H1 (cell line): ENCODE results near the gene PHLPP1. TPM values are rescaled to one million over a fixed set of nuclear protein-coding genes. Genes with fewer than 3 reads are reported as not detected.

Source experiments
- CTCF ChIA-PET: fragments of 300-600 bp; sonication (Branson Sonifier 250); formaldehyde crosslinking; loops from one replicate; lab custom pipeline; 2021; ENCODE audit not compliant: partially characterized antibody; lab: Charles Lee
- POLR2A ChIA-PET: fragments of 300-600 bp; sonication (Branson Sonifier 250); formaldehyde crosslinking; loops from one replicate; lab custom pipeline; 2021; ENCODE audit warnings: inconsistent platforms; ENCODE audit not compliant: partially characterized antibody; lab: Charles Lee
- DNase-seq, 2 experiments: peaks; one replicate each; pipeline versions ENCODE4 v3.0.0 to v3.0.0-alpha.2; 2010 to 2022; ENCODE audit warnings: low spot score in 2 of 2, low read depth in 1 of 2, mixed read lengths in 1 of 2
- FAIRE-seq: peaks from 2 replicates; lab custom pipeline; 2011; peaks lifted over from hg19 to GRCh38; lab: Jason Lieb, UNC
- H2AFZ ChIP-seq: 2 replicates; pipeline ENCODE4 v1.8.1; 2012; ENCODE audit warnings: low read length, inconsistent platforms
- H2AK5ac ChIP-seq: 2 replicates; pipeline ENCODE4 v1.6.1; 2013; ENCODE audit warnings: low read depth, low read length
- H2BK120ac ChIP-seq: replicated peaks from 2 replicates; pipeline ENCODE3; 2013; ENCODE audit warnings: low read depth, low read length, inconsistent platforms
- H2BK12ac ChIP-seq: 2 replicates; pipeline ENCODE4 v1.6.1; 2013; ENCODE audit warnings: low read depth, low read length
- H2BK15ac ChIP-seq: 2 replicates; pipeline ENCODE4 v1.6.1; 2013; ENCODE audit warnings: low read length
- H2BK20ac ChIP-seq: 2 replicates; pipeline ENCODE4 v1.6.1; 2013; ENCODE audit warnings: low read length
- H2BK5ac ChIP-seq: 2 replicates; pipeline ENCODE4 v1.6.1; 2013; ENCODE audit warnings: low read depth, low read length
- H3K14ac ChIP-seq: 2 replicates; pipeline ENCODE4 v1.6.1; 2013; ENCODE audit warnings: inconsistent platforms; ENCODE audit not compliant: insufficient read length
- H3K18ac ChIP-seq: 2 replicates; pipeline ENCODE4 v1.6.1; 2013; ENCODE audit warnings: low read length; ENCODE audit errors: extremely low read depth
- H3K23ac ChIP-seq: 2 replicates; pipeline ENCODE4 v1.6.1; 2013; ENCODE audit warnings: inconsistent platforms; ENCODE audit not compliant: insufficient read length
- H3K23me2 ChIP-seq: 2 replicates; pipeline ENCODE4 v1.6.1; 2013; ENCODE audit warnings: low read depth, low read length
- H3K27ac ChIP-seq: 2 replicates; pipeline ENCODE4 v1.6.1; 2011; ENCODE audit warnings: low read depth, low read length, inconsistent platforms
- H3K27me3 ChIP-seq, 4 experiments: replicated peaks in 1 of 4; 1 replicate in 1 of 4; 2 replicates in 3 of 4; pipeline versions ENCODE4 v1.6.1 to v1.8.1; 2011 to 2013; ENCODE audit warnings: low read length in 3 of 4, mild to moderate bottlenecking in 3 of 4, inconsistent platforms in 2 of 4, mixed read lengths in 2 of 4, moderate library complexity in 1 of 4; ENCODE audit not compliant: control insufficient read depth in 3 of 4, insufficient read depth in 3 of 4; ENCODE audit errors: extremely low read depth in 1 of 4
- H3K36me3 ChIP-seq, 4 experiments: 2 replicates each; pipeline versions ENCODE4 v1.6.1 to v1.8.1; 2011 to 2013; ENCODE audit warnings: mild to moderate bottlenecking in 4 of 4, low read length in 3 of 4, moderate library complexity in 2 of 4, control low read depth in 1 of 4, inconsistent platforms in 1 of 4; ENCODE audit not compliant: insufficient read depth in 4 of 4, control insufficient read depth in 2 of 4
- H3K4ac ChIP-seq: replicated peaks from 2 replicates; pipeline ENCODE3; 2013; ENCODE audit warnings: low read length, low read depth, mixed read lengths, inconsistent platforms; ENCODE audit not compliant: insufficient read length
- H3K4me1 ChIP-seq, 4 experiments: replicated peaks in 1 of 4; 1 replicate in 1 of 4; 2 replicates in 3 of 4; pipeline versions ENCODE4 v1.6.1 to v1.8.1; 2011 to 2013; ENCODE audit warnings: low read length in 3 of 4, inconsistent platforms in 2 of 4, mixed read lengths in 1 of 4; ENCODE audit not compliant: insufficient read depth in 4 of 4, control insufficient read depth in 3 of 4
- H3K4me2 ChIP-seq, 2 experiments: 2 replicates each; pipeline versions ENCODE4 v1.6.1 to v1.8.1; 2011 to 2013; ENCODE audit warnings: low read depth in 2 of 2, low read length in 2 of 2, control low read depth in 1 of 2, inconsistent platforms in 1 of 2, mild to moderate bottlenecking in 1 of 2; ENCODE audit not compliant: insufficient read depth in 1 of 2
- H3K4me3 ChIP-seq, 4 experiments: fragments of 200-600, 300-600 bp in 1 of 4; sonication (generic), shearing (Covaris generic), sonication (Bioruptor Twin) in 1 of 4; 2 replicates each; pipeline versions ENCODE4 v1.5.1 to v1.8.1; 2011 to 2016; ENCODE audit warnings: low read length in 4 of 4, low read depth in 3 of 4, control low read depth in 2 of 4, inconsistent platforms in 2 of 4, mild to moderate bottlenecking in 2 of 4, mixed read lengths in 1 of 4, moderate library complexity in 1 of 4; ENCODE audit not compliant: insufficient read depth in 2 of 4; ENCODE audit errors: extremely low read depth in 1 of 4
- H3K56ac ChIP-seq: replicated peaks from 2 replicates; pipeline ENCODE3; 2013; ENCODE audit warnings: low read depth, mild to moderate bottlenecking, mixed read lengths, low read length, inconsistent platforms; ENCODE audit not compliant: insufficient read length
- H3K79me1 ChIP-seq: 2 replicates; pipeline ENCODE4 v1.6.1; 2013; ENCODE audit warnings: low read depth, low read length, control low read depth
- H3K79me2 ChIP-seq, 2 experiments: 2 replicates each; pipeline versions ENCODE4 v1.6.1 to v1.8.1; 2012 to 2013; ENCODE audit warnings: low read length in 2 of 2, mild to moderate bottlenecking in 2 of 2, inconsistent platforms in 1 of 2; ENCODE audit not compliant: insufficient read depth in 2 of 2, control insufficient read depth in 1 of 2
- H3K9ac ChIP-seq, 4 experiments: replicated peaks in 1 of 4; 1 replicate in 1 of 4; 2 replicates in 3 of 4; pipeline versions ENCODE4 v1.6.1 to v1.8.1; 2011 to 2013; ENCODE audit warnings: low read depth in 3 of 4, low read length in 3 of 4, control low read depth in 2 of 4, mild to moderate bottlenecking in 2 of 4, moderate library complexity in 2 of 4, inconsistent platforms in 1 of 4; ENCODE audit errors: extremely low read depth in 1 of 4
- H3K9me3 ChIP-seq, 2 experiments: 2 replicates each; pipeline versions ENCODE4 v1.6.1 to v1.8.1; 2012 to 2013; ENCODE audit warnings: mild to moderate bottlenecking in 2 of 2, moderate library complexity in 2 of 2, control low read depth in 1 of 2, inconsistent platforms in 1 of 2, low read depth in 1 of 2, low read length in 1 of 2, mixed read lengths in 1 of 2; ENCODE audit not compliant: insufficient read depth in 2 of 2
- H4K20me1 ChIP-seq, 2 experiments: replicated peaks in 1 of 2; 2 replicates each; pipeline versions ENCODE3 to v1.8.1; 2011 to 2013; ENCODE audit warnings: inconsistent platforms in 2 of 2, low read length in 2 of 2, mild to moderate bottlenecking in 1 of 2; ENCODE audit not compliant: insufficient read depth in 2 of 2, control insufficient read depth in 1 of 2
- H4K5ac ChIP-seq: 2 replicates; pipeline ENCODE4 v1.6.1; 2013; ENCODE audit warnings: low read length, low read depth, mixed read lengths, inconsistent platforms; ENCODE audit not compliant: insufficient read length
- H4K8ac ChIP-seq: 2 replicates; pipeline ENCODE4 v1.8.0; 2013; ENCODE audit warnings: mild to moderate bottlenecking, moderate library complexity, low read length, inconsistent platforms; ENCODE audit not compliant: insufficient read depth; ENCODE audit errors: extremely low read depth
- H4K91ac ChIP-seq: replicated peaks from 2 replicates; pipeline ENCODE3; 2013; ENCODE audit warnings: low read length, mixed read lengths, inconsistent platforms; ENCODE audit not compliant: insufficient read length
- CREB1 ChIP-seq: IDR thresholded peaks from 2 replicates; pipeline ENCODE4 v1.6.1; 2012; ENCODE audit warnings: inconsistent platforms
- EGR1 ChIP-seq: IDR thresholded peaks from 2 replicates; pipeline ENCODE4 v1.6.1; 2011; ENCODE audit warnings: low read depth, low read length, borderline replicate concordance
- GABPA ChIP-seq: IDR thresholded peaks from 2 replicates; pipeline ENCODE4 v1.6.1; 2011; ENCODE audit warnings: mild to moderate bottlenecking, low read length, moderate library complexity, borderline replicate concordance; ENCODE audit not compliant: insufficient read depth
- GTF2F1 ChIP-seq: IDR thresholded peaks from 2 replicates; pipeline ENCODE4 v1.6.1; 2012; ENCODE audit warnings: low read depth, low read length, improper control_type of control experiment, borderline replicate concordance
- KDM5A ChIP-seq: fragments of 200-600 bp; IDR thresholded peaks from 2 replicates; pipeline ENCODE4 v1.7.1; 2012; ENCODE audit warnings: mild to moderate bottlenecking, low read length, inconsistent platforms, mixed read lengths
- MAX ChIP-seq: IDR thresholded peaks from 2 replicates; pipeline ENCODE4 v1.6.1; 2012; ENCODE audit warnings: inconsistent platforms
- PHF8 ChIP-seq: fragments of 200-600 bp; sonication (generic); conservative IDR thresholded peaks from 2 replicates; pipeline ENCODE4 v1.7.1; 2012; ENCODE audit warnings: low read depth, mild to moderate bottlenecking, inconsistent platforms, low read length, moderate library complexity
- SIN3A ChIP-seq, 2 experiments: IDR thresholded peaks in 1 of 2; conservative IDR thresholded peaks in 1 of 2; 2 replicates each; pipeline ENCODE4 v1.6.1; 2011 to 2012; ENCODE audit warnings: low read length in 2 of 2, improper control_type of control experiment in 1 of 2, low read depth in 1 of 2, mild to moderate bottlenecking in 1 of 2
- SP1 ChIP-seq: IDR thresholded peaks from 2 replicates; pipeline ENCODE4 v1.6.1; 2011; ENCODE audit warnings: low read depth, low read length
- WGBS, 2 experiments: shearing (Covaris generic) in 1 of 2; methylation state at CpG; one replicate each; pipeline versions ENCODE4 v1.1.6 to v1.1.7; 2013 to 2015; ENCODE audit warnings: low lambda C conversion rate in 2 of 2, mixed read lengths in 2 of 2, inconsistent platforms in 1 of 2, low coverage in 1 of 2, missing lambda C conversion rate in 1 of 2; ENCODE audit not compliant: insufficient replicate concordance in 2 of 2, insufficient coverage in 1 of 2, insufficient read length in 1 of 2; ENCODE audit errors: extremely low coverage in 1 of 2, missing lambda C conversion rate in 1 of 2; 5-methylcytosine and 5-hydroxymethylcytosine counted together
- polyA plus RNA-seq, 7 experiments: library from polyadenylated mRNA; depleted of rRNA in 3 of 7; stranded (reverse) in 5 of 7; unstranded in 2 of 7; fragments of >200 nt in 5 of 7; fragments of 200-250 nt in 2 of 7; gene quantifications; 1 replicate in 5 of 7; 2 replicates in 1 of 7; 4 replicates in 1 of 7; pipeline versions ENCODE4 v1.2.1 to v1.2.3, GENCODE V29; 2011 to 2013; ENCODE audit warnings: missing spikeins in 2 of 7, mixed read lengths in 2 of 7
- total RNA-seq: library from RNA; stranded (reverse); fragmentation: NEBNext Ultra II Directional; extraction: Animal tissue kit (Norgen Biotek cat#: 25700); gene quantifications from 2 replicates; pipeline ENCODE4 v1.2.1, GENCODE V29; 2021

The PHLPP1 gene
- total and polyA plus RNA-seq, 2 of the 8 experiments (the other 6 are each of a cell fraction or from before 2014, with no cell fraction given) = 28.0 to 66.3 TPM

- H4K5ac ChIP-seq = no peak overlapping the region
- H3K4me2 ChIP-seq = no peak overlapping the region
- CTCF ChIA-PET = interaction anchor here (0.7 to 1.1 kb wide), 3 partner anchors 158 to 237 kb away, joined by 3 to 4 read pairs (median 3); no protein-coding TSS in a partner anchor
These were observed 160.0 kb downstream of the PHLPP1 start for GRCh38 chr18:62875323-62875722.

More at GRCh38 chr18:62875323-62875722, 160.0 kb downstream of the PHLPP1 start:
- Histone ChIP-seq H2AK5ac (no peak overlapping the region), H2BK20ac (no peak overlapping the region), H3K23me2 (no peaks in the 10 kb centered on the region), H3K27me3 (no peaks in the 10 kb centered on the region), H3K79me1 (no peaks in the 10 kb centered on the region; the same call in 1 of the 2 replicates), H3K36me3 (no peaks in the 10 kb centered on the region; a peak in 1 of 8 replicates), H3K4me1 (peaks cover 8 to 30% (median 16%) of the 10 kb centered on the region in 4 experiments), H2BK5ac (no peak overlapping the region), H3K14ac (no peak overlapping the region), H4K20me1 (peaks cover 0 to 1% of the 10 kb centered on the region in 2 experiments), H4K91ac (no peak overlapping the region), H3K23ac (no peak overlapping the region), H3K4ac (no peak overlapping the region), H3K79me2 (peaks cover 0 to 51% of the 10 kb centered on the region in 2 experiments; a peak in 2 of 4 replicates), H3K27ac (no peak overlapping the region), H3K9me3 (no peaks in the 10 kb centered on the region), H2AFZ (no peak overlapping the region), H4K8ac (no peak overlapping the region), H2BK15ac (no peak overlapping the region), H3K4me3 (no peak overlapping the region), H2BK120ac (no peak overlapping the region), H3K56ac (no peak overlapping the region), H3K18ac (no peak overlapping the region), H3K9ac (no peak overlapping the region), H2BK12ac (no peak overlapping the region)
- 73% methylated on average over 3 of the region's 3 CpGs; no CpG with 5 or more reads in 1 of the 2 experiments for WGBS, 2 experiments
- FAIRE-seq (no peak), DNase-seq (no peak)
- POLR2A ChIA-PET = no interaction called here
- TF ChIP-seq CREB1 (no peak), SP1 (no peak), GABPA (no peak), GTF2F1 (no peak), EGR1 (no peak), SIN3A (conservative IDR thresholded peaks at IDR 0.05 in 1 of 2, IDR thresholded peaks at IDR 0.05 in 1 of 2; ENCODE audit: low read depth in 1 of 2, low read length in 2 of 2) (no peak), PHF8 (no peak), MAX (no peak), KDM5A (no peak)
